GM12875 (cell line): ENCODE measurements around the gene TMEM247.

Experiments used
- H3K4me3 ChIP-seq: one replicate; pipeline ENCODE4 v1.5.1; 2011; ENCODE audit warnings: low read depth, low read length, control low read depth
- TF ChIP-seq, protein P1 (sequence below): IDR thresholded peaks from 2 replicates; pipeline ENCODE4 v1.5.1; 2011; ENCODE audit warnings: low read depth, mild to moderate bottlenecking, control low read depth, inconsistent platforms, low read length, moderate library complexity, borderline replicate concordance; ENCODE audit not compliant: insufficient read depth

TMEM247 gene

DNA sequence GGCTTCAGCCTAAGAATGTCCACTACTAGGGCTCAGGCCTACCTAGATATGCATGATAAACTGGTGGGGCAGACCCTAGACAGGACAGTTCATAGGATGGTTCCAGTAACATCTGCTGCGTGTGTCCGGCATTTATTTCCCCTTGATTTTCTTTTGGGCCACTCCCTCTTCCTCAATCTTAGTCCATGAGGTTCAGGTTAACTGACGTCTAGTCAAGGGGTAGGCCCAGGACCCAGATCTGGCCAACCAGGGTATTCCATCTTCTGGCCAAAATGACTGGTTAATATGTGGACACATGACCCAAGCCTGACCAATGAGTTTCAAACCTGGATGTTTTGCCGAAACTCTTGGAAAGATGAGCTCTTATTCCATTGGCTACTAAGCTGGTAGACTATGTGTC lies 15.2 kb downstream of the TMEM247 start:
- H3K4me3 ChIP-seq = no peak overlapping the region
- TF ChIP-seq, protein P1, sequence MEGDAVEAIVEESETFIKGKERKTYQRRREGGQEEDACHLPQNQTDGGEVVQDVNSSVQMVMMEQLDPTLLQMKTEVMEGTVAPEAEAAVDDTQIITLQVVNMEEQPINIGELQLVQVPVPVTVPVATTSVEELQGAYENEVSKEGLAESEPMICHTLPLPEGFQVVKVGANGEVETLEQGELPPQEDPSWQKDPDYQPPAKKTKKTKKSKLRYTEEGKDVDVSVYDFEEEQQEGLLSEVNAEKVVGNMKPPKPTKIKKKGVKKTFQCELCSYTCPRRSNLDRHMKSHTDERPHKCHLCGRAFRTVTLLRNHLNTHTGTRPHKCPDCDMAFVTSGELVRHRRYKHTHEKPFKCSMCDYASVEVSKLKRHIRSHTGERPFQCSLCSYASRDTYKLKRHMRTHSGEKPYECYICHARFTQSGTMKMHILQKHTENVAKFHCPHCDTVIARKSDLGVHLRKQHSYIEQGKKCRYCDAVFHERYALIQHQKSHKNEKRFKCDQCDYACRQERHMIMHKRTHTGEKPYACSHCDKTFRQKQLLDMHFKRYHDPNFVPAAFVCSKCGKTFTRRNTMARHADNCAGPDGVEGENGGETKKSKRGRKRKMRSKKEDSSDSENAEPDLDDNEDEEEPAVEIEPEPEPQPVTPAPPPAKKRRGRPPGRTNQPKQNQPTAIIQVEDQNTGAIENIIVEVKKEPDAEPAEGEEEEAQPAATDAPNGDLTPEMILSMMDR = no peak

DNA sequence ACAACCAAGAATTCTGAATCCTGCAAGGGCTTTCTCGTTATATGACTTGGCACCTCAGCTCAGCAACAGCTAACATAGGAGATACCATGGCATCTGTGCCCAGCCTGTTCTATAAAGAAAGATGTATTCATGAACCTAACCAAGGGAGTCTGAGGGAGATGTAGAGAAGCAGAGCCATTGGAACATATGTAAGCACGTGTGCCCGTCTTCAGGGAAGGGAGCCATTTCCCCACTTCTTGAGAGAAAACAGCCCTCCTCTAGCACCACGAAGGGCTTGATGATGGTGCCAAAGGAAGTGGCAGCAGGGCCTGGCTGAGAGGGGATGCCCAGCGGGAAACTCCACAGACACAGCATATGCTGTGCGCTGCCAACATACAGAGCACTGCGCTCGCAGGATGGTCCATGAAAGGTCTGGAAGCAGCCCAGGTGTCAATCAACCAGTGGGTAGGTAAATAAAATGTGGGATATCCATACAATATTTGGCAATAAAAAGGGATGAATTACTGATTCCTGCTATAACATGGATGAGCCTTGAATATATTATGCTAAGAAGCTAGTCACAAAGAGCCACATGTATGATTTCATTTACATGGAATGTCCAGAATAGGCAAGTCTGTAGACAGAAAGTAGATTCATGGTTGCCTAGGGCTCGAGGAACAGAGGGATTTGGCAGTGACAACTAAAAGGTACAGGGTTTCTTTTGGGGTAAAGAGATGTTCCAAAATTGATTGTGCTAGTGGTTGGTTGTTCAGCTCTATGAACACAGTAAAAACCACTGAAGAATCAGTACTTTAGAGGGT lies 16.1 kb downstream of the TMEM247 start:
- TF ChIP-seq, protein P1 = no peak
- no peak overlapping the region for H3K4me3 ChIP-seq

DNA sequence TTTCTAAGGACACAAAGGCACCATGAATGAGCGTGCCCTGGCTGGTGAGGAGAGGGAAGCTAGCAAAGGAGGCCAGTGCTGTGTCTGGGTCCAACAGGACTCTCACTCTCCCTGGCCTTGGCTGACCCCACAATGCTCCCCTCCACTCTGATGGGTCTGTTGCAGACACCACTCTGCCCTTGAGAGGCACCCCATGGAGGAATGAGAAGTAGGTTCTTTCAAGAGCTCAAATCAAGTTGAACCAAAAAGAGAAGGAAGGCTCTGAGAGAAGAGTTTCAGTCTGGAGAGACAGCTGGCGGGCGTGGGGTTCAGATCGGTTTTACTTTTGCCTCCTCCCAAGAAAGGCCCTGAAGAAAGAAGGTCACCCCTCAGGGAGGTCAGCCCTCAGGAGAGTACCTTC lies 18.4 kb downstream of the TMEM247 start:
- no peak overlapping the region for H3K4me3 ChIP-seq
- TF ChIP-seq, protein P1 = no peak

DNA sequence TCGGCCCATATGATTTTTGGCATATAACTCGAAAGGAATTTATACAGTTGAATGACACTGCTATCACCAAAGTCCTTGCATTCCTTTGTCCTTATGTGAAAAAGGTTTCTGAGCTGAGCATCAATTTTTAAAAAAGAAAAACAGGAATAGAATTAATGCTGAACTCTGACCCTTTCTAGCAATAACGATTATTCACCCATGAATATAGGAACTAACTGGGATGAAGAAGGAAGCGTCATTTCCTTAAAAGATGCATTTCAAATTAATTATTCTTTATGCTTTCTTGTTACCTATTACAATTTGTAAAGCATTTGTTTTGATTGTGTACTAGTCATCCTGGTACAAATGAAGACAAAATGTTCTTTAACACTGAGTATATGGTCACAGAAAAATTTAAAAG lies 19.3 kb downstream of the TMEM247 start:
- TF ChIP-seq, protein P1 = no peak
- H3K4me3 ChIP-seq = no peak overlapping the region

DNA sequence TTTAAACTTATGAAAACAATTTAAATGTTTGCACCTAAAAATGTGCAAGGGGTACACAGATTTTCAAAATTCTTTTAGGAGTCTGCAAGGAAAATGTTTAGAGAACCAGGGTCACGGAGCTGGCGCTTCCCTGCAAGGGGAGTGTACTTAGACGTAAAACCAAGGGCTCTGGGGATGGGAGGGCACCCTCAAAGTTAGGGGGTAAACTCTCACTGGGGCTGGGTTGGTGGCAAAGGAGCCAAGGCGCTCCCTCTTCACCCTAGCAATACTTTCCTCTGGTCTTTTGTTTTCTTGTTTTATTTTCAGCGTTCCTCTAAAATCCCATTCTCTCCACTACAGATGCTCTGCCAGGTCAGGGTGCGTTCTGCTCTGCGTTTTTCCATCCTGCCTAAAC lies 20.0 kb downstream of the TMEM247 start:
- TF ChIP-seq, protein P1 = no peak
- H3K4me3 ChIP-seq = peak overlapping the region; percentile 53

DNA sequence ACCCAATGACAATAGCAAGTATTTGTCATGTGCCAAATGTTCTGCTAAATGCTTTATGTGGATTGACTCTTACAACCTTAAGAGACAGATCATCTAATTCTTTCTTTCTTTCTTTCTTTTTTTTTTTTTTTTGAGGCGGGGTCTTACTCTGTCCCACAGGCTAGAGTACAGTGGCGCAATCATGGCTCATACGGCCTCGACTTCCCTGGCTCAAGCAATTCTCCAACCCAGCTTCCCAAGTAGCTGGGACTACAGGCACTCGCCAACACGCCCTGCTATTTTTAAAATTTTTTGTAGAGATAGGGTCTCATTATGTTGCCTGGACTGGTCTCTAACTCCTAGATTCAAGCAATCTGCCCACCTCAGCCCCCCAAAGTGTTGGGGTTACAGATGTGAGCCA lies 21.4 kb downstream of the TMEM247 start:
- no peak overlapping the region for H3K4me3 ChIP-seq
- TF ChIP-seq, protein P1 = no peak

DNA sequence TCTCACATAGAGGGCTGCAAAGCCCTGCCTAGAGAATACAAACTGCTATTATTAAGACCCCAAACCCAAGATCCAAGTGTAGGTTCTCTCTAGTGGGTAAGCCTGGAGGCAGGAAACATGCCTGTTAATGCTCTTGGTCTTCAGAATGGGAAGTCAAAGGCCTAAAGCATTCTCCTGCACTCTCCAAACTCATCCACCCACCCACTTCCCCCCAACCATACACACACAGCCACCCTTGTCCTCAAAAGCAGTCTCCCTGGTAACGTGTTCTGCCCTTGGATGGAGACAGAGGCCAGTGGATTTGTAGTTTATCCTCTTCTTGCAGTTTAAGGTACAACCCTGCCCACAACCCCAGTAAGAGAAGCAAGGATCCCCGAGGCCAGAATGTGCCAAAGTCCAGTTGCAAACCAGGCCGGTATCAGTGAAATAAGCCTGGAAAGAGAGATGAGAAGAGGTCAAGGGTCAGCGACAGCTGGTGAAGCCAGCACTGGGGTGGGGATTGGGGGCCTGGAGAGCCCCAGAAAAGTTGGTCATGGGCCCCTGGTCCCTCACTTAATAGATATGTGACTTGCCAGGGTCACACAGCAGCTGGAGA lies 23.0 kb downstream of the TMEM247 start:
- TF ChIP-seq, protein P1 = no peak
- H3K4me3 ChIP-seq = no peak overlapping the region
